Measurements from ENCODE around the gene ACVR1C. TPM values are rescaled to one million over a fixed set of nuclear protein-coding genes. Genes with fewer than 3 reads are reported as not detected.

Gene ACVR1C
- total RNA-seq: not detected in 2 replicates

GRCh38 chr2:157628477-157629415 lies at the start of gene ACVR1C:
TSS of gene ACVR1C (minus strand) at chr2:157628864. CDS start at chr2:157628644, 220 bp downstream.

Other genes with a start within 250 kb of the ACVR1C start
- not detected in 2 replicates for gene CYTIP, start 184.8 kb downstream of the ACVR1C start, total RNA-seq
- 19.3 and 21.2 TPM in 2 replicates for gene ACVR1, start 247.5 kb upstream of the ACVR1C start, total RNA-seq